Erythroblast (primary cell): ENCODE results near the gene DDX54.

Experiments used
- GATA1 ChIP-seq: IDR thresholded peaks from 2 replicates; pipeline ENCODE4 v1.6.1; 2011; ENCODE audit warnings: low read depth, mild to moderate bottlenecking, control low read depth, low read length, moderate library complexity
- POLR2A ChIP-seq: IDR thresholded peaks from 2 replicates; pipeline ENCODE4 v1.6.1; 2011; ENCODE audit warnings: mild to moderate bottlenecking, low read length

- TF ChIP-seq POLR2A (no peak), GATA1 (no peak)
Measured at GRCh38 chr12:113162102-113163029, 22.9 kb downstream of the DDX54 start.
